B cell (primary cell): Measurements from ENCODE around the gene CFAP251. TPM values are rescaled to one million over a fixed set of nuclear protein-coding genes. Genes with fewer than 3 reads are reported as not detected.
A peak's percentile ranks its signal among the peaks of the same experiment; 100 is the strongest.

Experiments used
- ATAC-seq: fragments of 200-7000 bp; cut with Tn5 transposase; one replicate; pipeline ENCODE4 v1.10.0; 2021; ENCODE audit warnings: low read depth, mild to moderate bottlenecking, moderate number of reproducible peaks, moderate library complexity
- CTCF ChIA-PET: fragments of 350-600 bp; sonication (Branson Sonifier 250); formaldehyde crosslinking; loops from one replicate; lab custom pipeline; 2021; ENCODE audit warnings: antibody characterized with exemption, inconsistent platforms; lab: Charles Lee
- POLR2A ChIA-PET: fragments of 350-600 bp; sonication (Branson Sonifier 250); formaldehyde crosslinking; loops from one replicate; lab custom pipeline; 2021; ENCODE audit warnings: antibody characterized with exemption; lab: Charles Lee
- DNase-seq: peaks from one replicate; pipeline ENCODE4 v3.0.0; 2013
- H2AFZ ChIP-seq: 2 replicates; pipeline ENCODE4 v1.6.1; 2012; ENCODE audit warnings: mild to moderate bottlenecking, low read depth, low read length; ENCODE audit not compliant: insufficient read depth, poor library complexity, severe bottlenecking
- H3K27ac ChIP-seq, 2 donors: 1 replicate in 1 of 2; 2 replicates in 1 of 2; pipeline ENCODE4 v1.5.1; 2012 to 2013; ENCODE audit warnings: low read length in 2 of 2, mild to moderate bottlenecking in 2 of 2, moderate library complexity in 1 of 2
- H3K27me3 ChIP-seq, 4 experiments: fragments of 200-600 bp in 1 of 4; sonication (generic) in 1 of 4; replicated peaks in 1 of 4; 1 replicate in 2 of 4; 2 replicates in 2 of 4; pipeline versions ENCODE4 v1.6.1 to v1.7.0; 2013 to 2016; ENCODE audit warnings: low read length in 3 of 4, mild to moderate bottlenecking in 2 of 4, mixed read lengths in 1 of 4, moderate library complexity in 1 of 4; ENCODE audit not compliant: insufficient read depth in 4 of 4, control insufficient read depth in 3 of 4; ENCODE audit errors: control extremely low read depth in 1 of 4
- H3K36me3 ChIP-seq, 2 experiments: replicated peaks in 1 of 2; 1 replicate in 1 of 2; 2 replicates in 1 of 2; pipeline versions ENCODE4 v1.6.1 to v1.7.1; 2013; ENCODE audit warnings: low read length in 1 of 2; ENCODE audit not compliant: insufficient read depth in 2 of 2, control insufficient read depth in 1 of 2; ENCODE audit errors: control extremely low read depth in 1 of 2, extremely low read depth in 1 of 2
- H3K4me1 ChIP-seq, 2 donors: fragments of 200-600 bp in 1 of 2; sonication (generic) in 1 of 2; 1 replicate in 1 of 2; 2 replicates in 1 of 2; pipeline versions ENCODE4 v1.5.1 to v1.6.1; 2013 to 2017; ENCODE audit warnings: low read length in 2 of 2; ENCODE audit not compliant: control insufficient read depth in 2 of 2, insufficient read depth in 2 of 2
- H3K4me2 ChIP-seq: replicated peaks from 2 replicates; pipeline ENCODE3; 2012; ENCODE audit warnings: mild to moderate bottlenecking, low read depth, low read length; ENCODE audit not compliant: poor library complexity, severe bottlenecking
- H3K4me3 ChIP-seq, 5 experiments: fragments of 200-600 bp in 1 of 5; sonication (generic) in 1 of 5; 1 replicate in 3 of 5; 2 replicates in 2 of 5; pipeline versions ENCODE4 v1.5.1 to v1.7.0; 2011 to 2016; ENCODE audit warnings: low read length in 4 of 5, mild to moderate bottlenecking in 4 of 5, low read depth in 2 of 5, control low read depth in 1 of 5, moderate library complexity in 1 of 5; ENCODE audit not compliant: insufficient read depth in 1 of 5; ENCODE audit errors: control extremely low read depth in 1 of 5, extremely low read depth in 1 of 5
- H3K79me2 ChIP-seq: fragments of 200-600 bp; sonication (generic); one replicate; pipeline ENCODE4 v1.6.0; 2016; ENCODE audit warnings: low read length; ENCODE audit not compliant: control insufficient read depth, insufficient read depth
- H3K9ac ChIP-seq: fragments of 200-600 bp; sonication (generic); 2 replicates; pipeline ENCODE4 v1.6.1; 2017; ENCODE audit warnings: mild to moderate bottlenecking, low read length, moderate library complexity
- H3K9me3 ChIP-seq, 3 donors: one replicate each; pipeline versions ENCODE4 v1.6.1 to v1.7.1; 2013; ENCODE audit warnings: low read length in 2 of 3; ENCODE audit not compliant: control insufficient read depth in 2 of 3, insufficient read depth in 1 of 3; ENCODE audit errors: control extremely low read depth in 1 of 3
- H4K20me1 ChIP-seq: 2 replicates; pipeline ENCODE4 v1.6.0; 2012; ENCODE audit warnings: mild to moderate bottlenecking, low read length; ENCODE audit not compliant: insufficient read depth, control insufficient read depth, poor library complexity, severe bottlenecking
- H3K27ac Mint-ChIP-seq: one replicate; pipeline ENCODE4 v1.8.0; 2021; ENCODE audit warnings: mixed read lengths
- H3K27me3 Mint-ChIP-seq: one replicate; pipeline ENCODE4 v1.8.0; 2021; ENCODE audit warnings: mixed read lengths
- H3K4me1 Mint-ChIP-seq: one replicate; pipeline ENCODE4 v1.8.0; 2021; ENCODE audit warnings: mixed read lengths
- H3K4me3 Mint-ChIP-seq: one replicate; pipeline ENCODE4 v1.8.0; 2021; ENCODE audit warnings: mixed read lengths
- H3K9me3 Mint-ChIP-seq: one replicate; pipeline ENCODE4 v1.8.0; 2022; ENCODE audit warnings: mixed read lengths; ENCODE audit not compliant: insufficient read depth
- EZH2 ChIP-seq: IDR thresholded peaks from 2 replicates; pipeline ENCODE4 v1.6.1; 2012; ENCODE audit warnings: borderline replicate concordance, low read depth, mild to moderate bottlenecking, moderate library complexity, low read length; ENCODE audit not compliant: insufficient read depth, poor library complexity, severe bottlenecking
- WGBS: methylation state at CpG from one replicate; pipeline ENCODE4 v1.1.5; 2013; ENCODE audit warnings: missing lambda C conversion rate; ENCODE audit not compliant: insufficient coverage; 5-methylcytosine and 5-hydroxymethylcytosine counted together
- intact Hi-C: fragments of 100-400 bp; cut with micrococcal nuclease; formaldehyde crosslinking; loops from one replicate; pipeline ENCODE4 v1.10.0; 2022
- polyA plus RNA-seq: library from polyadenylated mRNA; depleted of rRNA; stranded (reverse); fragments of >200 nt; gene quantifications from 2 replicates; pipeline ENCODE4 v1.2.3, GENCODE V29; 2012
- total RNA-seq, 2 donors: library from RNA; stranded (reverse); fragments of 120-200 nt in 1 of 2; gene quantifications; 1 replicate in 1 of 2; 2 replicates in 1 of 2; pipeline versions ENCODE4 v1.2.3 to v1.2.4, GENCODE V29; 2013 to 2022
- TF ChIP-seq, protein P1 (sequence below): fragments of 200-600 bp; IDR thresholded peaks from one replicate; pipeline ENCODE4 v1.8.0; 2022; ENCODE audit warnings: antibody characterized with exemption, mild to moderate bottlenecking

The CFAP251 gene
- total and polyA plus RNA-seq, 2 donors (not counting 1 experiment from before 2014, with no cell fraction given), result 0.22 to 1.6 TPM

GRCh38 chr12:122006186-122006926 is 88.0 kb downstream of the CFAP251 start:
- no peaks in the 10 kb centered on the region for H4K20me1 ChIP-seq
- peak overlapping the region in 3 of 5 experiments; percentile 10 to 31 (median 17) for H3K4me3 ChIP-seq
- peak overlapping the region; percentile 80 for H3K4me2 ChIP-seq
- peak overlapping the region; percentile 67 for H2AFZ ChIP-seq
- H3K4me1 ChIP-seq, result peaks cover 77 to 86% of the 10 kb centered on the region in 2 donors
- no peaks in the 10 kb centered on the region for H3K36me3 ChIP-seq
- ChIA-PET POLR2A (interaction anchor here (0.7 to 4.8 kb wide), 11 partner anchors 9 to 629 kb away, joined by 3 to 48 read pairs (median 5); partner anchors contain the start of genes BCL7A and CFAP251), CTCF (interaction anchor here (0.7 to 3.4 kb wide), 11 partner anchors 14 to 88 kb away, joined by 3 to 24 read pairs (median 4); partner anchors contain the start of genes BCL7A and CFAP251)
- H3K27ac ChIP-seq, result peak overlapping the region; percentile 5 to 51
- ATAC-seq, result no peak
- peaks cover 81% of the 10 kb centered on the region for H3K4me1 Mint-ChIP-seq
- peak overlapping the region; percentile 49 for H3K9ac ChIP-seq
- peak overlapping the region; percentile 88 for H3K27ac Mint-ChIP-seq
- peak; percentile 48 for DNase-seq
- TF ChIP-seq, protein P1, sequence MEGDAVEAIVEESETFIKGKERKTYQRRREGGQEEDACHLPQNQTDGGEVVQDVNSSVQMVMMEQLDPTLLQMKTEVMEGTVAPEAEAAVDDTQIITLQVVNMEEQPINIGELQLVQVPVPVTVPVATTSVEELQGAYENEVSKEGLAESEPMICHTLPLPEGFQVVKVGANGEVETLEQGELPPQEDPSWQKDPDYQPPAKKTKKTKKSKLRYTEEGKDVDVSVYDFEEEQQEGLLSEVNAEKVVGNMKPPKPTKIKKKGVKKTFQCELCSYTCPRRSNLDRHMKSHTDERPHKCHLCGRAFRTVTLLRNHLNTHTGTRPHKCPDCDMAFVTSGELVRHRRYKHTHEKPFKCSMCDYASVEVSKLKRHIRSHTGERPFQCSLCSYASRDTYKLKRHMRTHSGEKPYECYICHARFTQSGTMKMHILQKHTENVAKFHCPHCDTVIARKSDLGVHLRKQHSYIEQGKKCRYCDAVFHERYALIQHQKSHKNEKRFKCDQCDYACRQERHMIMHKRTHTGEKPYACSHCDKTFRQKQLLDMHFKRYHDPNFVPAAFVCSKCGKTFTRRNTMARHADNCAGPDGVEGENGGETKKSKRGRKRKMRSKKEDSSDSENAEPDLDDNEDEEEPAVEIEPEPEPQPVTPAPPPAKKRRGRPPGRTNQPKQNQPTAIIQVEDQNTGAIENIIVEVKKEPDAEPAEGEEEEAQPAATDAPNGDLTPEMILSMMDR, result no peak
- TF ChIP-seq EZH2, result no peak
- peak overlapping the region; percentile 78 for H3K4me3 Mint-ChIP-seq
- H3K9me3 Mint-ChIP-seq, result no peaks in the 10 kb centered on the region
- 17% methylated on average over 19 of the region's 24 CpGs for WGBS
- no peaks in the 10 kb centered on the region for H3K27me3 Mint-ChIP-seq
- peaks cover 22% of the 10 kb centered on the region for H3K79me2 ChIP-seq
- intact Hi-C loops, result no loop called here
- H3K9me3 ChIP-seq, result no peaks in the 10 kb centered on the region
- H3K27me3 ChIP-seq, result no peaks in the 10 kb centered on the region

- 15% methylated on average over 3 of the region's 9 CpGs for WGBS
- no peaks in the 10 kb centered on the region for H3K36me3 ChIP-seq
- no peaks in the 10 kb centered on the region for H3K9me3 Mint-ChIP-seq
- no peaks in the 10 kb centered on the region for H4K20me1 ChIP-seq
- POLR2A ChIA-PET, result interaction anchor here (0.6 to 1.4 kb wide), 7 partner anchors 9 to 41 kb away, joined by 3 to 5 read pairs (median 3); partner anchors contain the start of gene BCL7A
- peaks cover 57 to 65% of the 10 kb centered on the region in 2 donors for H3K4me1 ChIP-seq
- no peak overlapping the region for H3K27ac ChIP-seq
- peak overlapping the region; percentile 61 for H3K4me2 ChIP-seq
- peaks cover 59% of the 10 kb centered on the region for H3K4me1 Mint-ChIP-seq
- DNase-seq (peak; percentile 39), ATAC-seq (peak; percentile 46)
- H3K4me3 Mint-ChIP-seq, result peak overlapping the region; percentile 45
- TF ChIP-seq EZH2, result no peak
- TF ChIP-seq, protein P1, result no peak
- CTCF ChIA-PET, result interaction anchor here (0.7 to 1.9 kb wide), 2 partner anchors 18 to 77 kb away, joined by 3 to 5 read pairs; no protein-coding TSS in a partner anchor
- H3K27me3 ChIP-seq, result no peaks in the 10 kb centered on the region
- H3K27me3 Mint-ChIP-seq, result no peaks in the 10 kb centered on the region
- H2AFZ ChIP-seq, result no peak overlapping the region
- peak overlapping the region in 1 of 5 experiments; percentile 33 for H3K4me3 ChIP-seq
- peaks cover 24% of the 10 kb centered on the region for H3K79me2 ChIP-seq
- intact Hi-C loops, result no loop called here
- H3K27ac Mint-ChIP-seq, result peak overlapping the region; percentile 67
- no peak overlapping the region for H3K9ac ChIP-seq
- no peaks in the 10 kb centered on the region for H3K9me3 ChIP-seq
Measured at GRCh38 chr12:122009741-122010140, 91.3 kb downstream of the CFAP251 start.
